Measurements from ENCODE around the gene FGGY.
"Not testable (repeated sequence)": the region's sequence is repeated elsewhere in the genome, so short reads cannot be mapped to it uniquely, and the experiment has no call there.

The FGGY gene

GRCh38 chr1:59523745-59524450, 227.0 kb downstream of the FGGY start:
- DNase-seq: no peak

GRCh38 chr1:59526240-59526639, 229.3 kb downstream of the FGGY start:
- no peak for DNase-seq

GRCh38 chr1:59528471-59528870, 231.6 kb downstream of the FGGY start:
- no peak for DNase-seq

GRCh38 chr1:59528900-59529299, 232.0 kb downstream of the FGGY start:
- no peak for DNase-seq

GRCh38 chr1:59530119-59530518, 233.2 kb downstream of the FGGY start:
- DNase-seq: no peak

- no peak for DNase-seq
Measured at GRCh38 chr1:59532102-59532501, 235.2 kb downstream of the FGGY start.

- DNase-seq: not testable (repeated sequence)
Measured at GRCh38 chr1:59538476-59538875, 241.6 kb downstream of the FGGY start.

GRCh38 chr1:59539961-59540681, 243.2 kb downstream of the FGGY start:
- no peak for DNase-seq

- no peak for DNase-seq
Measured at GRCh38 chr1:59541161-59541560, 244.3 kb downstream of the FGGY start.

GRCh38 chr1:59541891-59542290, 245.0 kb downstream of the FGGY start:
- no peak for DNase-seq

GRCh38 chr1:59543211-59543668, 246.3 kb downstream of the FGGY start:
- DNase-seq: no peak

GRCh38 chr1:59544615-59545293, 247.9 kb downstream of the FGGY start:
- no peak for DNase-seq

GRCh38 chr1:59545830-59546229, 248.9 kb downstream of the FGGY start:
- no peak for DNase-seq

- DNase-seq: no peak
Measured at GRCh38 chr1:59549066-59549837, 252.4 kb downstream of the FGGY start.

- no peak for DNase-seq
Measured at GRCh38 chr1:59549903-59550302, 253.0 kb downstream of the FGGY start.

- DNase-seq: no peak
Measured at GRCh38 chr1:59552007-59552406, 255.1 kb downstream of the FGGY start.

- no peak for DNase-seq
Measured at GRCh38 chr1:59553371-59553770, 256.5 kb downstream of the FGGY start.

- DNase-seq: no peak
Measured at GRCh38 chr1:59554011-59554663, 257.2 kb downstream of the FGGY start.

- no peak for DNase-seq
Measured at GRCh38 chr1:59554752-59555151, 257.9 kb downstream of the FGGY start.

- no peak for DNase-seq
Measured at GRCh38 chr1:59556398-59556797, 259.5 kb downstream of the FGGY start.

GRCh38 chr1:59556802-59557548, 260.1 kb downstream of the FGGY start:
- DNase-seq: no peak

GRCh38 chr1:59557549-59557885, 260.6 kb downstream of the FGGY start:
- DNase-seq: no peak
